Fibroblast of peridontal ligament (primary cell): Measurements from ENCODE around the gene SSC5D.

ENCODE experiments used
- DNase-seq: peaks from one replicate; pipeline ENCODE4 v3.0.0-alpha.2; 2010; ENCODE audit errors: extremely low read depth

Gene SSC5D

GRCh38 chr19:55454787-55455243 lies 33.4 kb upstream of the SSC5D start:
- peak; percentile 24 for DNase-seq

- no peak for DNase-seq
These were observed 32.5 kb upstream of the SSC5D start for GRCh38 chr19:55455576-55456235.

DNA sequence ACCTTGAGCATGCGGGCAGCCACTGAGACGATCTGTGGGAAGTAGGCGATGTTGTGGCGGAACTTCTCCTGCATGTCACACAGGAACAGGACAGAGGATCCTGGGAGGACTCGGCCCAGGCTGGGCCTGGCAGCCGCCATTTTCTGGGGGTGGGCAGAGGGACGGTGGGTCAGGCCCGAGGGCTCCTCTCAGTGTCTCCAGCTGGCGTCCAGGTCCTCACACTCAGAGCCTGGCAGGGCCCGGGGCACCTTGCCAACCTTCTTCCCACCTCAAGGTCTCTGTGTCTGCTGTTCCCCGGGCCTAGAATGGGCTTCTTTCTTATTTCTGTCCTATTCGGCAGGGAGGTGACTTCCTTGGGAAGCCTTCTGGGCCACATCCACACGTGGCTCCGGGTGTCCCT lies 31.9 kb upstream of the SSC5D start:
- DNase-seq = no peak

DNA sequence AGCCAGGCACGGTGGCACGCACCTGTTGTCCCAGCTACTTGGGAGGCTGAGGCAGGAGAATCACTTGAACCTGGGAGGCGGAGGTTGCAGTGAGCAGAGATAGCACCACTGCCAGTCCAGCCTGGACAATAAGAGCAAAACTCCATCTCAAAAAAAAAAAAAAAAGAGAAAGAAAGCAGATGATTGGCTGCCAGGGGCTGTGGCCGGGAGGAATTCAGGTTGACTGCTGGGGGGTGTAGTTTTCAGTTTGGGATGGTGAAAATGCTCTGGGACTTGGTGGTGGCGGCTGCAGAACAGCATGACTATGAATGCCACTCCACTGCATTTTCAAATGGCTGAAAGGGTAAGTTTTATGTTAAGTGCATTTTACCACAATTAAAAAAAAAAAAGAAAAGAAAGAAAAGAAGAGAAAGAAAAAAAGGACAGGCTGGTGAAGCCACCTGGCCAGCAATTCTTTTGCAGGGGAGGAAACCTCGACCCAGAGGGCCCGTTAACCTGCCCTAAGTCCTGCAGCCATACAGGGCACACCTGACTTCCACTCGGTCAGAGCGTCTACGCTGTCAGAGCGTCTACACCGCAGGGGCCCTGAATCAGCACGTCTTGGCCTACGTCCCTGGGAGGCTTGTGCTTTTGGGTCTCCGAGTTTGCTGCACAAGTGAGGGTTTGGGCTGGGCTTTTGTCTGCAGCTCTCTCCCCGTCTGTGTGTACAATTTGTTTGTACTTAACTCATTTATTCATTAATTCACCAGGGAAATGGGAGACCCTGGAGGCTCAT lies 30.4 kb upstream of the SSC5D start:
- no peak for DNase-seq

DNA sequence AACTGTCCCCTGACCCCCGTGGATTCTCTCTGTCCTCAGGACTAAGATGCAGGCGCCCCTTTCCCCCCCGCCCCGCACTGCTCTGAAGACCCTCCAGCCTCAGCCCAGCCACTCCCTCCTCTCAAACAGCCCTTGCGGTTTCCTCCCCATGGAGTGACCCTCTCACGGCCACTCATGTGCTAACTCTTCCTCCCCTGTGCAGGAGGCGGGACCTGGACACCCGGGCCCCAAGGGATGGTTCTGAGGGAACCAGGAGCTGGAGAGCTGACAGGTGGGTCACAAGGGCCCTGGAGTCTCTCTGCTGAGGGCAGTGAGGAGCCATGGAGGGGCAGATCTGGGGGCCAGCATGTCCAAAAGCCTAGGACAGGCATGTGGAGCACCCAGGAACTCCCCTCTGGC lies 28.7 kb upstream of the SSC5D start:
- no peak for DNase-seq

- peak; percentile 52 for DNase-seq
These were observed 28.1 kb upstream of the SSC5D start for GRCh38 chr19:55459950-55460657.

DNA sequence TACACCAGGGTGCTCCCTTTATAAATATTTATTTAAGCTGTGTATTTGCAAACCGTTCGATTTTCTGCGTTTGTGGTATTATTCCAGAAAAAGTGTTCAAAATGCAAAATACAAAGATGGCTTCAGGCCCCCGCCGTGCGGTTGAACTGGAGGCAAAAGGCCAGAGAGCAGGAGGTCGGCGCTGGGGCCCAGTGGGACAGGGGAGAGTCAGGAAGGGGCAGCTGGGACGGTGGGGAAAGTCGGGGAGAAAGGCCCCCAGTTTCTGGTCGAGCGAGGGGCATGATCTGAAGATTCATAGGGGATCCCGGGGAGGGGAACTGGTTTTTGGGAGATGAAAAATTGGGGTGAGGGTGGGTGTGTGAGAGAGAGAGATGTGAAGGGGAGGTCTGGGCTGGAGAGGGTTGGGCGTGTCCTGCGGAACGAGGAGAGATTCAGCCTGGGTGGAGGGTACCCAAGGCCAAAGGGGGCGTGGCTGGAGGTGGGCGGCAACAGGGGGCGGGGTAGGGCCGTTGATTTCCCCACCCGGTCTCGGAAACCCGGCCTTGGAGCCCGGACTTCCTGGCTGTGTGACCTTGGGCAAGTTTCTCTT lies 27.5 kb upstream of the SSC5D start:
- peak; percentile 83 for DNase-seq

DNA sequence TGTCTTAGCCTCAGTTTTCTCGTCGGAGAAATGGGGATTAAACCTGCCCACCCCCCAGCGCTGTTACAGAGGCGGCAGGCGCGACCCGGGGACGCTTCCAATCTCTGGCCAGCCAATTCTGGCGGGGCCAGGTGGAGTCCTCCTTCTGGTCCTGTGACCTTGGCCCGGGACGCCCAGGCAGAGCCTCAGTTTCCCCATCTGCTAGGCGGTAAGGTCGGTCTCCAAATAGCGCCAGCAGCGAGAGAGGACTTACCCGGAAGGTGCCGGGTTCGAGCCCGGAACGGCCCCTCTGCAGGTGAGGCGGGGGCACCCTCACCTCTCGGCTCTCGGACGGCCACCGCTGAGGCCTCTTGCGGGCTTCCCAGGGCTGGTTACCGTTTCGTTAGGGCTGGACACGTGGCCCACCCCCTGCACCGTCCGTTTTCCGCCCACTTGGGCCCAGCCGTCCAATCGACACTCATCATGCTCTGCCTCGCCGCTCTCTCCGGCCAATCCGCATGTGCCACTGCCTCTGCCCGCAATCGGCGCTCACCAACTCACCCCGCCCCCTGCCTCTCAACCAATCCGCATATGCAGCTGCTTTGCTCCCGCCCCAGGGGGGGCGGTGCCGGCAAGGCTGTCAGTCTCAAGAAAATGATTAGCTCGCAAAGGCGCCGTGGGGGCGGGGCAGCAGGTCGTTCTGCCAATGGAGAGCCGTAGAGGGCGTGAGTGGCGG lies 26.8 kb upstream of the SSC5D start, which contains the start of gene ISOC2:
Gene ISOC2 (minus strand): TSS at position 384 of the 715 bp plus-strand sequence. CDS start 5,156 bp downstream, outside the sequence.
- DNase-seq = peak; percentile 99

GRCh38 chr19:55461974-55462626 lies 26.1 kb upstream of the SSC5D start:
- peak; percentile 54 for DNase-seq

- no peak for DNase-seq
These were observed 25.5 kb upstream of the SSC5D start for GRCh38 chr19:55462722-55463121.

DNA sequence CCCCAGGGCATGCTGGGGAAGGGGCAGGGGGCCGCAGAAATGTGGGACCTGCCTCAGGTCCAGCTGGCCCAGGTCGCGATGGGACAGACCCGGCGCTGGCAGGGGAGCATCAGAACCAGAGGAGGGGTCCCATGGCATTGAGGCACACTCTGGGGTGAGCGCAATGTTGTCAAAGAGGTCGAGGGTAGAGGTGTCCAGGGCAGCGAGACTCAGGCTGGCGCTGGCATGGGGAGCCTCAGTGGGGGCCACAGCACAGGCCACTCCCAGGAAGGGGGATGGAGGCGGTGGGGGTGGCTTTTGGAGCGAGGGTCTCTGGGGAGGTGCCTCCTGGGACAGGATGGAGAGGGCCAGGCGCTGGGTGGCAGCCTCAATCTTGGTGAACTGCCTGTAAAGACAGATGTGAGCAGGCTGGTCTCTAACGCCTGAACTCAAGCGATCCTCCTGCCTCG lies 24.6 kb upstream of the SSC5D start:
- no peak for DNase-seq

DNA sequence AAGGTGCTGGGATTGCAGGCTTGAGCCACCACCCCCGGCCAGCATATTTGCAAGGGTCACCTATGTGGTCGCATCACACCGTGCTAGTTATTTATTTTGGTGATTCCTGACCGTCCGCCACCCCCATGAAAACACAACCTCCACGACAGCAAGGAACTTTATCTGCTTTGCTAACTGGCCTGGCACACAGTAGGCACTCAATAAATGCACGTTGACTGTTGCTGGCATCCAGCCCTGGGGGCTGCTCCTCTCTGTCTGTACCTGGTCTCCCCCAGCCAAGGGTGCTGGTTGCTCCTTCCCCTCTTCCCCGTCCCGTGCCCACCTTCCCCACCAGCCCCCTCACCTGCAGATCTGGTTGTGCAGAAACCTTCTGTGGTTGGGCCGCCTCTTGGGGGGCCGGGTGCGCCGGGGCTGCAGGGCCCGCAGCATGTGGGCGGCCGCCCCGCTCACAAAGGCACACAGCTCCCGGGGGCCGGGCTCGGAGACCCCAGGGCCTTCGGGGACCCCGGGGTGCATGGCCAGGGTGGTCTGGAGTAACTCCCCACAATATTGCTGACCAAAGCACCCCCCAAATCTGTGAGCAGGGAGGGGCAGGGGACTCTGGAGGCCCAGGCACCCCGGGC lies 24.1 kb upstream of the SSC5D start:
- no peak for DNase-seq

DNA sequence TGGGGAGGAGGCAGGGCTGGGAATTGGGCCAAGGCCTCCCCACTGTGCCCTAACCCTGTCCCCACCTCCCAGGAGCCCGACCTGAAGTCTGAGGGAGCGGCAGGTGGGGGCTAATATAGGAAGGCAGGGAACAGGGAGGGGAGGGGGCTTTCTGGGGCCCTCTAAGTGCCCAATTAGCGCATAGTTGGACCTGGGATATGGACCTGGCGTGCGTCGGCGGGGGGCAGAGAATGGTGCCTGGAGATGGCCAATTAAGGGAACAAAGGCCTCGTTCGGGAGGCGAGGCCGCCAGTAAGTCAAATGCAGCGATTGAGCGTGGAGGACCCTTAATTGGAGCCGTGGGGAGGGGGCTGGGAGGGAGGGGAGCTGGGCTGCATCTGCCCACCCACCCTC lies 23.6 kb upstream of the SSC5D start, which contains the start of gene C19orf85:
Gene C19orf85 (minus strand): TSS at position 90 of the 393 bp plus-strand sequence. CDS start 197 bp downstream, outside the sequence.
- no peak for DNase-seq

- DNase-seq = no peak
These were observed 22.6 kb upstream of the SSC5D start for GRCh38 chr19:55465460-55466240.

GRCh38 chr19:55466241-55466614 lies 22.0 kb upstream of the SSC5D start:
- DNase-seq = no peak

GRCh38 chr19:55467236-55468053 lies 20.8 kb upstream of the SSC5D start:
- peak; percentile 70 for DNase-seq

DNA sequence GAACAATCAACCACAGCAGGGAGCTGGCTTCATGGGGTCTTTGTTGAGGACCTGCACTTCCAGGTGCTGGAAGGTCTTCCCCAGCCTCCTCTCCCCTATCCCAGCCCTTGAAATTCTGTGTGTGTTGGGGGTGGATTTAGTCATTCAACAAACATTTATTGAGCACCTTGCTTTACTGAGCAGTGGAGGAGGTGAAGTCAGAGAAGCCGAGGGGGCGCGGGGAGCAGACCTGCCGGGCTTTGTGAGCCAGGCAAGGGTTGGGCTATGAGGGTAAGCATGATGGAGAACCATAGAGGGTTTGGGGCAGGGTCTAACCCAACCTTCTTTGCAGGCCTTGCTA lies 20.2 kb upstream of the SSC5D start:
- DNase-seq = no peak

DNA sequence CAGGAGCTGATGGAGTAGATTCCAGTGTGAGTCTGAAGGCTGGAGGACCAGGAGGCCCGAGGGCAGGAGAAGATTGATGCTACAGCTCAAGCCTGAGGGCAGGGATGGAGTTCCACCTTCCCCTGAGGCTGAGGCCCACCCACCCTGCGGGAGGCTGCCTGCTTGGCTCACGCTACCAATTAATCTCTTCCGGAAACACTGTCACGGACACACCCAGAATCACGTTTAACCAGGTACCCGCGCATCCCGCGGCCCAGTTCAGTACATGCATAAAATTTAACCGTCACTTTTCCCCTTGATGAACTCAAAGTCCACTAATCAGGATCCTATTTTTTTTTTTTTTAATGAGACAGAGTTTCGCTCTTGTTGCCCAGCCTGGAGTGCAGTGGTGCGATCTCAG lies 17.0 kb upstream of the SSC5D start:
- DNase-seq = no peak

- peak; percentile 54 for DNase-seq
These were observed 15.8 kb upstream of the SSC5D start for GRCh38 chr19:55472463-55472862.
